Dedifferentiated amniotic fluid mesenchymal stem cell (primary cell): ENCODE data around the gene MS4A10.

ENCODE experiments used
- DNase-seq: peaks from one replicate; pipeline ENCODE4 v3.0.0-alpha.2; 2016; ENCODE audit errors: extremely low spot score

MS4A10 gene

GRCh38 chr11:60825118-60825517, 40.0 kb downstream of the MS4A10 start:
- DNase-seq: no peak

GRCh38 chr11:60825790-60826189, 40.7 kb downstream of the MS4A10 start:
- no peak for DNase-seq

- DNase-seq: no peak
These were observed 45.5 kb downstream of the MS4A10 start for GRCh38 chr11:60830478-60831142.

GRCh38 chr11:60831143-60831500, 46.0 kb downstream of the MS4A10 start:
- peak; percentile 66 for DNase-seq

- no peak for DNase-seq
These were observed 46.5 kb downstream of the MS4A10 start for GRCh38 chr11:60831501-60832079.

- no peak for DNase-seq
These were observed 49.8 kb downstream of the MS4A10 start for GRCh38 chr11:60834742-60835533.

- DNase-seq: no peak
These were observed 50.4 kb downstream of the MS4A10 start for GRCh38 chr11:60835534-60835846.

GRCh38 chr11:60836866-60837515, 51.9 kb downstream of the MS4A10 start:
- DNase-seq: no peak

GRCh38 chr11:60838132-60838531, 53.0 kb downstream of the MS4A10 start:
- no peak for DNase-seq

GRCh38 chr11:60840470-60841430, 55.6 kb downstream of the MS4A10 start:
- DNase-seq: peak; percentile 65

- peak; percentile 93 for DNase-seq
These were observed 56.9 kb downstream of the MS4A10 start, which contains the start of gene CCDC86 for GRCh38 chr11:60841797-60842667. Gene CCDC86 (plus strand): TSS chr11:60842113. CDS start chr11:60842125, 12 bp downstream.

GRCh38 chr11:60842668-60843600, 57.8 kb downstream of the MS4A10 start:
- no peak for DNase-seq

GRCh38 chr11:60844045-60844869, 59.1 kb downstream of the MS4A10 start:
- no peak for DNase-seq

GRCh38 chr11:60844870-60845221, 59.7 kb downstream of the MS4A10 start:
- no peak for DNase-seq

- DNase-seq: no peak
These were observed 60.2 kb downstream of the MS4A10 start for GRCh38 chr11:60845338-60845737.

GRCh38 chr11:60847281-60847680, 62.1 kb downstream of the MS4A10 start:
- DNase-seq: no peak

- DNase-seq: no peak
These were observed 62.8 kb downstream of the MS4A10 start for GRCh38 chr11:60847896-60848295.

GRCh38 chr11:60848714-60849151, 63.6 kb downstream of the MS4A10 start:
- DNase-seq: no peak
